ENCODE measurements around the gene EHBP1.

The EHBP1 gene

DNA sequence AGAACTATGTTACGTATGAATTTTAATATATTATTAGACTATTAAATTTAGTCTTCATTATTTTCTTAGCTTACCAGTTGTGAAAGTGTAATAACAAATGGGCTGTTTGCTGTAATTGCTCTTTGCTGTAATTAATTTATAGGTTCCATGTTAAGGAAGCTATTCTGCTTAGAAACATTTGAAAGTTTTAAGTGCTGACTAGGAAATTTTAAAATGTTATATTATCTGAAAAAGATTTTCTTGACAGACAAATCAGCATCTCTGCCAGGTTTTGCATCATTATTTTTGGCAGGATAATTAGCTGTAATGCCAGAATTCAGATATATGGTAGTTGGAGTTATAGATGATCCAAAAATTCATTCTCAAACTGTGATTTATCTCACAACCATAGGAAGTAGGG, 387.3 kb downstream of the EHBP1 start:
- DNase-seq: no peak

DNA sequence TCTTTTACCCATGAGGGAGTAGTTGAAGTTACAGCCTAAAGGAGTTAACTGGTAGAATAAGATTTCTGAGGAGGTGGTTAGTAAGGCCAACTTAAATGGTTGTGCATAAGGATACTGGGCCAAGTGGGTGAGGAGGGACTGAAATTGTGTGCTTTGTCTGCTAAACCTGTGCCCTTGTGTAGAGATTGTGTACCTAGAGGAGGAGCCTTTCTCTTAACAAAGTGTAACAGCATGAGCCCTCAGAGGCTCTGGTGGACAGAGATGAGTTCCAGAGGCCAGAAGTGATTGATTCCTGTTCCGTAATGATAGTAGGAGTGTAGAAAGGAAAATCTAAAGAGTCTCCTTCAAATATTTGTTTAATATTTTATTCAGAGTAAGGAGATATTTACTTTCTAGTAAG, 388.0 kb downstream of the EHBP1 start:
- DNase-seq: no peak
